ENCODE results near the gene CCNDBP1. TPM values are rescaled to one million over a fixed set of nuclear protein-coding genes. Genes with fewer than 3 reads are reported as not detected.
"Not testable (repeated sequence)": the region's sequence is repeated elsewhere in the genome, so short reads cannot be mapped to it uniquely, and the experiment has no call there.

Gene CCNDBP1
- total and polyA plus RNA-seq, 8 donors: 47.5 to 64.5 (median 55.9) TPM

GRCh38 chr15:43220991-43221403 is 35.8 kb downstream of the CCNDBP1 start, which contains the start of gene EPB42:
EPB42 (minus strand) TSS chr15:43221018; CDS start chr15:43220825, 193 bp downstream.
- Histone ChIP-seq H3K27me3 (no peaks in the 10 kb centered on the region), H3K9me3 (no peaks in the 10 kb centered on the region), H3K4me3 (no peak within 1 kb of the TSS), H3K4me1 (no peaks in the 10 kb centered on the region), H3K36me3 (no peaks in the 10 kb centered on the region), H3K27ac (no peak within 1 kb of the TSS)
- intact Hi-C loops (cut with DNase I): loop anchor here in 1 of 2 donors (10.0 kb wide), 1 partner anchor 54 kb away; no protein-coding TSS in a partner anchor
- DNase-seq (no peak), ATAC-seq (no peak)
- no peak for TF ChIP-seq CTCF (IDR thresholded peaks at IDR 0.05)

GRCh38 chr15:43221422-43221821 is 36.2 kb downstream of the CCNDBP1 start:
- no peak overlapping the region for H3K4me3 ChIP-seq
- no peak for ATAC-seq
- no peak overlapping the region for H3K27ac ChIP-seq
- intact Hi-C loops (cut with DNase I): loop anchor here in 1 of 2 donors (10.0 kb wide), 1 partner anchor 53 kb away; no protein-coding TSS in a partner anchor
- no peaks in the 10 kb centered on the region for H3K9me3 ChIP-seq
- H3K4me1 ChIP-seq: no peaks in the 10 kb centered on the region
- H3K27me3 ChIP-seq: no peaks in the 10 kb centered on the region
- TF ChIP-seq CTCF (IDR thresholded peaks at IDR 0.05): no peak
- no peaks in the 10 kb centered on the region for H3K36me3 ChIP-seq
- DNase-seq: no peak

- ATAC-seq (peak; percentile 94), DNase-seq (peak in 2 of 4 donors; percentile 27 to 60)
- no peak overlapping the region for H3K4me3 ChIP-seq
- peak; percentile 64 to 65 for TF ChIP-seq CTCF (IDR thresholded peaks at IDR 0.05)
- H3K27me3 ChIP-seq: no peaks in the 10 kb centered on the region
- intact Hi-C loops (cut with DNase I): loop anchor here in 1 of 2 donors (10.0 kb wide), 1 partner anchor 49 kb away; no protein-coding TSS in a partner anchor
- H3K27ac ChIP-seq: no peak overlapping the region
- H3K36me3 ChIP-seq: no peaks in the 10 kb centered on the region
- H3K4me1 ChIP-seq: no peaks in the 10 kb centered on the region
- no peaks in the 10 kb centered on the region for H3K9me3 ChIP-seq
Measured at GRCh38 chr15:43225201-43225949, 40.2 kb downstream of the CCNDBP1 start.

GRCh38 chr15:43225950-43226255 is 40.7 kb downstream of the CCNDBP1 start:
- not testable (repeated sequence) for H3K9me3 ChIP-seq, DNase-seq, H3K36me3 ChIP-seq, H3K4me3 ChIP-seq, H3K27me3 ChIP-seq, H3K4me1 ChIP-seq, ATAC-seq, H3K27ac ChIP-seq
- intact Hi-C loops (cut with DNase I): loop anchor here in 1 of 2 donors (10.0 kb wide), 1 partner anchor 49 kb away; no protein-coding TSS in a partner anchor

- H3K27ac ChIP-seq: no peak overlapping the region
- no peaks in the 10 kb centered on the region for H3K4me1 ChIP-seq
- intact Hi-C loops (cut with DNase I): loop anchor here in 1 of 2 donors (10.0 kb wide), 1 partner anchor 48 kb away; no protein-coding TSS in a partner anchor
- H3K4me3 ChIP-seq: no peak overlapping the region
- no peaks in the 10 kb centered on the region for H3K36me3 ChIP-seq
- ATAC-seq (no peak), DNase-seq (no peak)
- H3K27me3 ChIP-seq: no peaks in the 10 kb centered on the region
- no peak for TF ChIP-seq CTCF (IDR thresholded peaks at IDR 0.05)
- H3K9me3 ChIP-seq: no peaks in the 10 kb centered on the region
Measured at GRCh38 chr15:43226436-43227305, 41.5 kb downstream of the CCNDBP1 start.
